HUDEP-2 (cell line): Measurements from ENCODE around the gene GSTM5.
"Not testable (repeated sequence)": the region's sequence is repeated elsewhere in the genome, so short reads cannot be mapped to it uniquely, and the experiment has no call there.

Experiments
- DNase-seq, 76 experiments: peaks; one replicate each; lab custom pipeline; 2025; ENCODE audit not compliant: unreplicated experiment in 76 of 76; lab: John Stamatoyannopoulos, UW

The GSTM5 gene

DNA sequence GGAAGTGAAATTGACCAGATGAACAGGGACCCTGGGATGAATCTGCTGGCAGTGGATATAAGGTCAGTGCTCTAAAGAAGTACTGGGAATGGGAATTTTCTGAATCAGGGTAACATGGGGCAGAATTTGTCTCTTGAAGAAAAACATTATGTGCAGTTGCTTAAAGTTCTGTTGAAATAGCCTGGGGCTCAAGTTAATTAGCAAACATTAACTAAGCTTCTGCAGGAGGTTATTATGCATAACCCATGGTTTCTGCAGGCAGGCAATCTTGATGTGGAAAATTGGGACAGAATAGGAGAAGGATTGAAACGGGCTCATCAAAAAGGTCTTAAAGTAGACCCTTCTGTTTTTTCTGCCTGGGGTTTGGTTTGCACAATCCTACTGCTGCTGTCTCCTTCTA, 14.0 kb downstream of the GSTM5 start:
- no peak for DNase-seq

DNA sequence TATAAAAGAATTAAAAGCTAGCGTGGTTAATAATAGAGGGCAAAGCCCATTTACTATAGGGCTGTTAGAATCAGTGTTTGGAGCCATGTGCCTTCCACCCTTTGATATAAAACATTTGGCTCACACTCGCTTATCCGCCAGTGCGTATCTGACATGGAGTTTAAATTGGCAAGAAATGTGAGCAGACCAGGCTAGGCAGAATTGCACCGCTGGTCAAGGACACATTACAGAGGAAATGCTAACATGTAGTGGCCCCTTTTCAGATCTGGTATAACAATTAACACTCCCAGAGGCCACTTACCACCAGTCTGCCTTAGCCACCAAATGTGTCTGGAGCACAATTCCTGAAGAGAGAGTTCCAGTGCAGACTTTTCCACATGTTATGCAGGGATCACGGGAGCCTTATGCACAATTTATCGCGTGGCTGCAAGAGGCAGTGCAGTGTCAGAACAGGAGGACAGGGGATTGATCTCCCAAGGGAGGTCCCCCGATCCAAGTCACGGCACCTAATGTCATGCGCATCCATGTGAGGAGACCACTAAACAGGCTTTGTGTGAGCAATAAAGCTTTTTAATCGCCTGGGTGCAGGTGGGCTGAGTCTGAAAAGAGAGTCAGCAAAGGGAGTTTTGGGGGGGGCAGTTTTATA, 14.8 kb downstream of the GSTM5 start:
- no peak for DNase-seq

DNA sequence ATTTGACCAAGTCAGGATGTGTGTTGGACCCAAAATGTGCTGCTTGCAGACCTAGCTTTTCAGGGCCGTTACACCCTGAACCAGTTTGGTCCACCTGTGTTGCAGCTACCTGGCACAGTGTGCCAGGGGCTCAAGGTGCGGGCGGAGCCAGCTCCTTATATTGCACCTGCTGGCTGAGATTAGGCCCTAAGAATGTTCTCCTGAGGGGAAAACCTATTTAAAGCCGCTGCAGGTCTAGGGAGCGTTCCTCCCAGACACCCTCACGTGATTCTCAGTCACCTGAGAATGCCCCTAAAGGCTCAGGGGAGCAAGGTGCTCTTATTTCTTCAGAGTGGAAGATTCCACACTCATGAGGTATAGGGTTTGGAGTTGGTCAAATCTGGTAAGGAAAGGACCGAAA, 16.8 kb downstream of the GSTM5 start:
- no peak for DNase-seq

DNA sequence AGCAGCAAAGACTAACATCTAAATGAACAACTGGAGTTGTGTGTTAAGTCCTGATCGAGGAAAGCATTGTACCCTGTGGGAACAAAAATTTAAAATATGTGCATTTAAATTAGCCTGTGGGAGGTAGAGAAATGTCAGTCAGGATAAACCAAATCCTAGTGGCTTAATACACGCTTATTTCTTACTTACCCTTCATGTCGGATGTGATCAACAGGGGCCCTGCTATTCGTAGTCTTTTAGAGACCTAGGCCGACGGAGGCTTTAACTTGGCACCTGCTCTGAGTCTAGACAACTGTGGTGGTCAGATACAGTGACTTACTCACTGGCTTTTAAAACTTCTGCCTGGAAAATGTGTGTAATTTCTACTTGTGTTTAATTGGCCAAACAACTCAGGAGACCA, 18.6 kb downstream of the GSTM5 start:
- no peak for DNase-seq

DNA sequence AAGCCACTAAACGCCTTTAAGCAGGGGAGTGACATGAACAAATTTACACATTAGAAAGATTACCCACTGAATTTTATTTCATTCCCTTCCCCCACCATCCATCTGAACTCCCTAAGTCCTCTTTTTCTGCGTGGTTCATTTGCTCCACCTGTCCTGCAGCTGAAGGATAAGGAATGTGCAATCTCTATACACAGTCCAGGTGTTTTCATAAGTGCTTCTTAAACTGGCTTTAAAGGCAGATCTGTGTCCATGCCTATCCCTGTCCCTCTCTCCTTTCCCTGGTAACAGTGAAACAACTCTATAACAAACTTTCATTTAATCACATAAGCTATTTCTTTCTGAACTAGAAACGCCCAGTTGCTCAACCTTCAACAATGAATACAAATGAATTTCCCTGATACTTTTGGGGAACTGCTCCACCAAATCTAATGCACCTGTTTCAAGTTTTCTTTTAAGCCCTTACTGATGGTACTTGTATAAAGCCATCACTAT, 20.4 kb downstream of the GSTM5 start:
- DNase-seq = peak in 1 of 76 experiments; percentile 4

DNA sequence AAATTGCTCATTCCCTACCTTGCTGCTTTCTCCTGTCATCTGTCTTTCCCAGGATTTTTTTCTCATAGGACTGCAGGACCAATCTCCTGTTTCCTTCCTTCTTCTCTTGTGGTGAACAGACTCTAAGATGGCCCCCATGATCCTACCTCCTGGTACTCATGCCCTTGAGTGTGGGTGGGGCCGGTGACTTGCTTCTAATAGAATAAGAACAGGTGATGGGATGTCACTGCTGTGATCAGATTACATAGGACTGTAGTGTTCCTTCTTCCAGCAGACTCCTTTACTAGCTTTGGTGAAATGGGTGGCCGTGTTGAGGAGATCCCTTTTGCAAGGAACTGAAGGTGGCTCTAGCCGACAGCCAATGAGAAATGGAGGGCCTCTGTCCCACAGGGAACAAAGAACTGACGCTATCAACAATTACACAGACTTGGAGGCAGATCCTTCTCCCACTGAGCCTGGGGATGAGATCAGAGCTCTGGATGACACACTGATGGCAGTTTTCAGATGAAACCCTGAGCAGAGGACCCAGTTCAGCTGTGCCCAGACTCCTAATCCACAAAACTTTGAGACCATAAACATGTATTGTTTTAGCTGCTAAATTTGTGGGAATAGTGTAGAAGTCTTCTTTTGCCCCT, 21.3 kb downstream of the GSTM5 start:
- no peak for DNase-seq

DNA sequence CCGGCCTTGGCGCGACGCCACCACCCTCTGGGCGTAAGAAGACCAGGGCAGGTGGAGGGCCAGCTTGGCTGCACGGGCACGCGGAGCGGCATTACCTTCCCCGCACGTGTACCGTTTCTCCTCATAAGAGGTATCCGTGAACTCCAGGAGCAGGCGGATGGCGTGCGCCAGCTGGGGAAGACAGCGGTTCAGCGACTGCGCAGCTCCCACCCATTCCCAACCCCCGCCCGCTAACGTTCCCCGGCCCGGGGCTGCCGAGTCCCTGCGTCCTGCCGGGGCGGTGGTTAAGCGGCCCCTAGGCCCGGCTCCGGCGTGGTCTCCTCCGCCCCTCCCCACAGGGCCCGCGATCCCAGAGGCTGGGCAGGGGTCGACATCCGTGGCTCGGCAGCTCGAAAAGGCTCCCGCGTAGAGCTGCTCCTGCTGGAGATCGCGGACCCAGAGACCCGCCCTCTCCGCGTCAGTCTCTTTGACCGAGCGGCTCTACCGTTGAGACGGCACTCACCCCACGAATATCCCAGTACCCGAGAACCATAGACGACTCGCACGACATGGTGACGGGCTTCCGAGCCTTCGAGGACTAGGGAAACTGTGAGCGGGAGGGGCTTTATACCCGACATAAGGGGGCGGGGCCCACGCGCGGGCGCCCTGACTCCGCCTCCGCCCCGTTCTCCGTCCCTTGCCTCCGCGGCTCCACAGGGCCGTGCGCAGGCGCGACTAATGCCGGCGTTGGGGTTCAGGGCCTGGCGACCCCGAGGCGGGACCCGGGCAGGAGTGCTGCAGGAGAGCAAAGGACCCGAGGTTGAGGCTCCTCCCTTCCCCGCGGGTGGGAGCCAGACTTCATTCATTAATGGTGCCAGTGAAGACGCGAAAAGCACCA, 27.9 kb downstream of the GSTM5 start:
- DNase-seq = peak in 68 of 76 experiments; percentile 13 to 82 (median 65)

DNA sequence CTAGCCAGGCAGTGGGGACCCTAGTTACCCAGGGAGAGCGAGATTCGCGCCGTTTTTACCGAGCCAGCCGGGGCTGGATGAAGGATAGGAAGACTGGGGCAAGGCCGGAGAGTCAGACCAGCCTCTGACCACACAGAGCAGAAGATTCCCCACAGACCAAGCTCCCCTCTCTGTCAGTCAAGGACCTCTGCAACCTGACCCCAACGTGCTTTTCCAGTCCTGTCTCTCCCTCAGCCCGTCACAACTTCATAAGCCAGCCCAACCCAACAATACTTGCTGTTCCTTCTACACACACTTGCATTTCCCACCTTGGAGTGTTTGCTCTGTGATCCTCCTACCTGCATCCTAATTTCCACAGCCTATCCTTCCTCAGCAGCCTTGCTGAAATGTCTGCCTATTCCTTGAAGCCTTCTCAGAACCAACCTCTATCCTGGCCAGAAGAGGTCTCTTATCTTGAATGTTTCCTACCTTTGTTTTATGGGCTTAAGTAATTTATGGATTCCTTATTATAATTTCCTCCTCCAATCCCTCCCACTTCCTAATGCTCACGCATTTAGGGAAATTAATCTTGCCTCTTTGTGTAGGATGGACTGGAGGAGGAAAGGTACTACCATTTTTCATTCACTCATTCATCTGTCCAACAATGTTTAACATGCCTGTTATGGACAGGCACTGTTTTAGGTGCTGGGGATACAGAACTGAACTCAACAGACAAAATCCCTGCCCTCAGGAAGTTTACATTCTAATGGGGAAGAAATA, 28.7 kb downstream of the GSTM5 start, which contains the start of gene GSTM3:
Gene GSTM3 (minus strand): TSS at position 424 of the 759 bp plus-strand sequence. CDS start 751 bp downstream, outside the sequence.
- DNase-seq = no peak

DNA sequence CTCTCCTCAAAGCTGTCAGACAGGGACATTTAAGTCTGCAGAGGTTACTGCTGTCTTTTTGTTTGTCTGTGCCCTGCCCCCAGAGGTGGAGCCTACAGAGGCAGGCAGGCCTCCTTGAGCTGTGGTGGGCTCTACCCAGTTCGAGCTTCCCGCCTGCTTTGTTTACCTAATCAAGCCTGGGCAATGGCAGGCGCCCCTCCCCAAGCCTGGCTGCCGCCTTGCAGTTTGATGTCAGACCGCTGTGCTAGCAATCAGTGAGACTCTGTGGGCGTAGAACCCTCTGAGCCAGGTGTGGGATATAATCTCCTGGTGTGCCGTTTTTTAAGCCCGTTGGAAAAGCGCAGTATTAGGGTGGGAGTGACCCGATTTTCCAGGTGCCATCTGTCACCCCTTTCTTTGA, 36.3 kb downstream of the GSTM5 start:
- DNase-seq = not testable (repeated sequence)

DNA sequence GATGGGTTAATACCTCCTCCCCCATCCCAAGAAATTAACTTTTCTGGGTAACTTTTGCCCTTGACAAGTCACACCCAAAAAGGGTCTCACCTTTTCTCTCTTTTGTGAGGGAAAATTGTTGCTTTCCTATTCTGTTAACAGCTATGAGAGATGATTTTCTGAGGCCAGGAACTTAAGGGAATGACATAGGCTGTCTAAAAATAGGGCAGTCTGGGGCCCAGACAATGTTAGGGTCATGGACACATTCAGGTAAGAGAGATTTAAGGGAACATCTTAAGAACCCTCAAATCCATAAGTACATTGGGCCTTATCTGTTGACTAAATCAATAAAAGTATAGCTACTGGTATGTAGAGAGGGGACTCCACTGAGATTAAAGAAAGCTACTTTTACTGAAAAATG, 37.2 kb downstream of the GSTM5 start:
- no peak for DNase-seq

DNA sequence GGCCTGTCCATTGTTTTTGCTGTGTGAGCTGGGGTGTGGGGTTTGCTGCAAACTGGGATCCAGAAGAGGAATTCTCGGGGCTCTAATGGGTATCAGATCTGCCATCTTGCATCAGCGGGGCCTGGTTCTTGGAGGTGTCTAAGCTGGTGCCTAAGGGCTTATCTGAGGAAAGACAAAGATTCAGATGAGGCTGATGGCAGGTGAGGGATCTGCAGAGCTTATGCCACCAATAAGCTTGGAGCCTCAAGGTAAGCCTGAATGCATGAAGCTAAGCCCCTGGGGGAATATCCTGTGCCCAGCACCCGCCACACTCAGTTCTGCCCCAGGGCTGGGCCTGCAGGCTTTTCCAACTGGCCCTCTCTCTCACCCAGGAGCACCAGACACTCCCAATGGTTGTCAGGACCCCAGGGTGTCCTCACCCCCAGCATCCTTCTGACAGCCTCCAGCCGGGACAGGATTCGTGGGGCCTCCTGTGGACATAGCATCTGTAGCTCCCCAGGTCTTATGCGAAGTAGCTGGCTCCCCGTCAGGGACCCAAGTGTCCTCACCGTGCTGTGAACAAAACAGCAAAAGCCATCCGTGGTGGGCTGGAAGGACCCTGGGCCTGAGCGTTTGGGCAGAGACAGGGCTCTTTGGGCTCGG, 38.3 kb downstream of the GSTM5 start:
- DNase-seq = no peak

DNA sequence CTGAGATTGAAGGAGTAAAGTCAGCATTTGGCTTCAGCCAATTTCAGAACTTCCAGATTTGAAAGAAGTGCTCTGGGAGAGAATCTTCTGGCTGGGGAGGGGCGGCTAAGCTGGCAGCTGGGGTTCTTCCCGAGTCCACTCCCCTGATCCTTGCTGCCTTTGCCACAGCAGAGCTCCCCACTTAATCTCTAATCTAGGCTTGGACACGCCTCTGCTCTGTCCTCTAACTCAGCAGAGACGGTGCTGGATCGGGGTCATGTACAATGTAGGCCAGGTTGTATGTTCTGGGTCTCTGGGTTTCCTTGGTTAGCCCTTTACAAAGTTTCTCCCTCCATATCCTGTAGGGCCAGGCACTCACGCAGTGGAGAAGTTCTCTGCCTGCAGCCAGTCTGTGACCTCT, 38.9 kb downstream of the GSTM5 start:
- no peak for DNase-seq

DNA sequence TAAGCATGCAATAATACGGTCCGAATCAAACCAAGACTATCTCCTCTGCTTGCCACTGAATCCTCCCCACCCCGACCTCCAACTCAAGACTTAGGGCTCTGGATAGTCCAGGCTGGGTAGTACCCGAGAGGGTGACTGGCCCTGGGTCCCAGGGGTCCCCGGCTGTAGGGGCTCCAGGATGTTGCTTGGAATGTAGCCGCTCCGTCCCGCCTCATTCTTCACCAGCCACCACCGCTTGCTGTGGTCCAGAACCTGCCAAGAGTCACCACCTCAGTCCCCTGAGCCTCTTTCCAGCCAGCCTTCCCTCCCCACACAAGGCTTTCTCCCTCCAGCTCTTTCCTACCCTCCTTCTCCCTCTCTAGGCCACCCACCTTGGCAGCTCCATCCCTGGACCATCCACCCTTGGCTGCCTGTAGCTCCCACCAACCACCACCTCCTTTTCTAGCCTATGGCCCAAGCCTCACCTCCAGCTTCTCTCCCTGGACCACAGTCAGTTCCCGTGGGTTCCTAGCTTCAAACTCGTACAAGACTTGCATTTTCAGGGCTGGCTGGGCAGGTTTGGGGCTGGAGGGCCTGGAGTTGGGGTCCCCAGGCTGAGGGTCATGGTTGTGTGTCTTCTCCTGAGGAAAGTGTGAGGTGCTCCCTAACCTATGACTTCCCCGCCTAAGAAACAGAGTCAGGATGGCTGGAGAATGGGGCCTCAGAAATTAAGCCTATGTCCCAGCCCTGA, 39.6 kb downstream of the GSTM5 start:
- DNase-seq = no peak

DNA sequence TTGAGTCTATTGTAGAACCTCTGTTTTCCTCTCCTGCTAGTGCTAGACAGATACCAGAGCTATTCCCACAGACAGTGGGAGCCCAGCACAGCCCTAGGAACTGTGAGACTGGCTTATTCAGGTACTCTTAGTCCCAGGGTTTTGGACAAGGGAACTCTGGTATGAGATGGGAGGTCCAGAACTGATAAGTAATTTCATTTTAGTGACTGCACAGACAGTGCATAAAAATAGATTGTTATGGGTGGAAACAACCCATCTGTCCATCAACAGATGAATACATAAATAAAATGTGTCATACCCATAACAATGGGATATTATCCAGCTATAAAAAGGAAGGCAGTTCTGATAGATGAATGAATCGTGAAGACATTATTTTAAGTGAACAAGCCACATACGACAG, 42.7 kb downstream of the GSTM5 start:
- DNase-seq = no peak

DNA sequence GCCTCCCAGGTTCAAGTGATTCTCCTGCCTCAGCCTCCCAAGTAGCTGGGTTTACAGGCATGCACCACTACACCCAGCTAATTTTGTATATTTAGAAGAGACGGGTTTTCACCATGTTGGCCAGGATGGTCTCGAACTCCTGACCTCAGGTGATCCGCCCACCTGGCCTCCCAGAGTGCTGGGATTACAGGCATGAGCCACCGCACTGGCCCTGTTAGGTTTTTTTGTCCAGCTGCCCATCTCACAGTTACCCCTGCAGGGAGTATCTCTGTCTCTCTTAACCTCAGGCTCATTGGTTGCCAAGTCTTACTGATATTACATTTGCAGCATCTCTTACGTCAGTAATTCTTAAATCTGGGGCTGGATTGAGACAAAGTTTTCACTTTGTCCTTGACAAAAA, 44.3 kb downstream of the GSTM5 start:
- not testable (repeated sequence) for DNase-seq

DNA sequence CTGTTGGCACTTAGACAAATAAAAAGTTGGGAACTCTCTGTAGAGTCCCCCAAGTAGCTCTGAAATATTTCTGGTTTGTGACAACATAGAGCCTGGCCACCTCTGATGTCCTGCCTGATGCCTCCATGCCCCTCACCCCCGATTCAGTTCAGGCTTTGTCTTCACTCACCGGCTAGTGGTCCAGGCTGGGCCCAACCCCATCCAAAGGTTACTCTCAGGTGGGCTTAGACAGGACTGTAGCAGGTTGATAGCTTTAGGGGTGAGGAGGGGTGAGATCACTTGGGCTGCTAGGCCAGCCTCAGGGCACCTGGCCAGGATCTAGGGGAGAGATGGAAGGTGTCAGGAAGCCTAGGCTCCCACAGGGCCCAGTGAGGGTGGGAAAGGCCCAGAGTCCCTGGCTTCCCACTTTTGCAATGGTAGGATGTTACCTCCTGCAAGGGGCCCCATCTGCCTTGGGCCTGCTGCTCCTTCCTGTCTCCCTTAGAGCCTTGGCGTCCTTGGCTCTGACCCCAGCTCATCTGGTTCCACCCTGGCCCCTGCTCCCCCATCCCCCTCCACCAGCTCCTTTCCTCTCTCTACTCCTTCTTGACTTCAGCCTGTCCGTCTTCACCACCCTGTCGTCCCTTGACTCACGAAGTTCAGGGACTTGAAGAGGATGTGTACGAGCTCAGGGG, 44.9 kb downstream of the GSTM5 start:
- DNase-seq = no peak

DNA sequence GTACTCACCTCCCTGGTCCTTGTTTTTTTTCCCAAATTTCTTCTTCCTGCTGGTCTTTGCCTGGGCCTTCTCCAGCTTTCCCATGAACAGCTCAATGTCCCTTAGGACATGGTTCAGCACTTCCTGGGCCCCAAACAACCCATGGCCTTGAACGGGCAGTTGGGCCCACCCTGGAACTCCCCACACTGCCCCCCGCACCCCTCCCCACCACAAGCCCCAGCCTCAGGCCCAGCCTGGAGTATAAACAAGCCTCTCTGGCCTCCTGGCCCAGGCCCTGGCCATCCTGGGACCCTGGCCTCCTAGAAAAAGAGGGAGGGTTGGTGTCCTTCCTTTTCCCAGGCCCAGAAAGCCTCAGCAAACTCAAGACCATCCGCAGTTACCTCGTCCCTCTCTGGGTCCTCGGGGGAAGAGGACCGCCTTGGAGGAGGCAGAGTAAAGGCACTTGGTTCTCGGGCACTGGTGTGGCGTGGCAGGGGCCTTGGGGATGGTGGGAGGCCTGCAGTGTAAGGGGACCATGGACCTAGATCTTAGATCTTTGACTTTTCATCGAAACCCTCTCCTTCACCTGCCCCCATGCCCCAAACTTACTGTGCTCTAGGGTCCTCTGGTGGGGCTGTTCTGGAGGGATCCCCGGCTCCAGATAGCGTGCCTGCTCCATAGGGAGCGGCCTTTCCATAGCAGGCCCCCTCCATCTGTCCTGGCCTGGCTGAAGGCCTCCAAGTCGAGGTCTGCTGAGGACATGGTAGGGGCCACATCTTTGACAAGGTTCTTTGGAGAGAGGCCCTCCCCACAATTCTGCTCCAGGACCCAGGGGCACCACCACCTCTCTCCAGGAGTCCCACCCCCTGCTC, 46.1 kb downstream of the GSTM5 start:
- DNase-seq = no peak
